Tibial artery (tissue), 4 donors: ENCODE results near the gene TMEM54.
A peak's percentile ranks its signal among the peaks of the same experiment; 100 is the strongest.

Experiments used
- DNase-seq, 2 donors: peaks; one replicate each; pipeline ENCODE4 v3.0.0-alpha.2; 2019
- H3K27ac ChIP-seq, 2 donors: fragments of 200-600 bp; sonication (generic) in 1 of 2; 1 replicate in 1 of 2; 2 replicates in 1 of 2; pipeline ENCODE4 v1.5.1; 2018 to 2019; ENCODE audit warnings: mild to moderate bottlenecking in 1 of 2
- H3K27me3 ChIP-seq, 2 donors: fragments of 200-600 bp; sonication (generic) in 1 of 2; one replicate each; pipeline versions ENCODE4 v1.5.1 to v1.6.0; 2016 to 2019
- H3K36me3 ChIP-seq, 3 donors: fragments of 200-600 bp; sonication (generic) in 2 of 3; one replicate each; pipeline ENCODE4 v1.5.1; 2016 to 2019; ENCODE audit warnings: mild to moderate bottlenecking in 2 of 3
- H3K4me1 ChIP-seq, 4 donors: fragments of 200-600 bp; sonication (generic) in 2 of 4; 1 replicate in 3 of 4; 2 replicates in 1 of 4; pipeline ENCODE4 v1.5.1; 2016 to 2019
- H3K4me3 ChIP-seq, 2 donors: fragments of 200-600 bp; sonication (generic) in 1 of 2; 1 replicate in 1 of 2; 2 replicates in 1 of 2; pipeline ENCODE4 v1.5.1; 2018 to 2019; ENCODE audit warnings: mild to moderate bottlenecking in 2 of 2
- H3K9me3 ChIP-seq, 3 donors: fragments of 200-600 bp; sonication (generic) in 1 of 3; one replicate each; pipeline ENCODE4 v1.5.1; 2016 to 2019
- CTCF ChIP-seq, 2 experiments: fragments of 200-600 bp in 1 of 2; fragments of 450-650 bp in 1 of 2; IDR thresholded peaks; one replicate each; pipeline ENCODE4 v1.5.1; 2017 to 2019; ENCODE audit warnings: antibody characterized with exemption in 2 of 2, mild to moderate bottlenecking in 1 of 2, moderate library complexity in 1 of 2
- intact Hi-C: fragments of 100-400 bp; cut with DNase I; formaldehyde crosslinking; loops from one replicate; pipeline ENCODE4 v1.15.0; 2023; ENCODE audit warnings: low total_unique reads

Gene TMEM54

GRCh38 chr1:32900956-32901822 lies at the start of gene TMEM54:
TSS of gene TMEM54 (minus strand) at chr1:32901389. CDS start at chr1:32901238, 151 bp downstream.
- TF ChIP-seq CTCF (IDR thresholded peaks at IDR 0.05) = no peak
- peak in 1 of 2 donors; percentile 72 for DNase-seq
- Histone ChIP-seq H3K36me3 (peaks cover 0 to 5% (median 0%) of the 10 kb centered on the region in 3 donors), H3K27me3 (peaks cover 0 to 16% of the 10 kb centered on the region in 2 donors), H3K4me3 (peak within 1 kb of the TSS; percentile 50 to 63), H3K4me1 (peaks cover 0 to 22% (median 13%) of the 10 kb centered on the region in 4 donors), H3K27ac (peak within 1 kb of the TSS in 1 of 2 donors; percentile 47), H3K9me3 (no peaks in the 10 kb centered on the region)
- intact Hi-C loops = no loop called here

- no peaks in the 10 kb centered on the region for H3K27me3 ChIP-seq
- H3K9me3 ChIP-seq = no peaks in the 10 kb centered on the region
- no peak for TF ChIP-seq CTCF (IDR thresholded peaks at IDR 0.05)
- no peak overlapping the region for H3K4me3 ChIP-seq
- peaks cover 0 to 20% (median 5%) of the 10 kb centered on the region in 3 donors for H3K36me3 ChIP-seq
- H3K27ac ChIP-seq = peak overlapping the region; percentile 68 to 78
- H3K4me1 ChIP-seq = peaks cover 0 to 77% (median 40%) of the 10 kb centered on the region in 4 donors
- DNase-seq = no peak
- intact Hi-C loops = no loop called here
Observed at GRCh38 chr1:32949519-32949918, 48.3 kb upstream of the TMEM54 start.

- H3K36me3 ChIP-seq = peaks cover 5 to 26% (median 10%) of the 10 kb centered on the region in 3 donors
- no peak for DNase-seq
- H3K4me3 ChIP-seq = no peak overlapping the region
- H3K27ac ChIP-seq = peak overlapping the region; percentile 68 to 78
- H3K27me3 ChIP-seq = no peaks in the 10 kb centered on the region
- no peak for TF ChIP-seq CTCF (IDR thresholded peaks at IDR 0.05)
- intact Hi-C loops = no loop called here
- H3K9me3 ChIP-seq = no peaks in the 10 kb centered on the region
- peaks cover 0 to 71% (median 40%) of the 10 kb centered on the region in 4 donors for H3K4me1 ChIP-seq
Observed at GRCh38 chr1:32948905-32949304, 47.7 kb upstream of the TMEM54 start.

- Histone ChIP-seq H3K9me3 (no peaks in the 10 kb centered on the region), H3K4me3 (no peak overlapping the region), H3K27me3 (no peaks in the 10 kb centered on the region), H3K36me3 (peaks cover 11 to 32% (median 15%) of the 10 kb centered on the region in 3 donors), H3K4me1 (peaks cover 0 to 66% (median 40%) of the 10 kb centered on the region in 4 donors), H3K27ac (peak overlapping the region; percentile 68 to 78)
- intact Hi-C loops = no loop called here
- no peak for DNase-seq
- TF ChIP-seq CTCF (IDR thresholded peaks at IDR 0.05) = no peak
Observed at GRCh38 chr1:32948390-32948722, 47.2 kb upstream of the TMEM54 start.

- Histone ChIP-seq H3K4me1 (peaks cover 0 to 64% (median 40%) of the 10 kb centered on the region in 4 donors), H3K27ac (peak overlapping the region; percentile 68 to 78), H3K9me3 (no peaks in the 10 kb centered on the region), H3K4me3 (no peak overlapping the region), H3K36me3 (peaks cover 14 to 37% (median 21%) of the 10 kb centered on the region in 3 donors), H3K27me3 (no peaks in the 10 kb centered on the region)
- no peak for DNase-seq
- intact Hi-C loops = no loop called here
- no peak for TF ChIP-seq CTCF (IDR thresholded peaks at IDR 0.05)
Observed at GRCh38 chr1:32947669-32948389, 46.6 kb upstream of the TMEM54 start.
